ENCODE measurements around the gene LRP1B.
A peak's percentile ranks its signal among the peaks of the same experiment; 100 is the strongest.

Gene LRP1B

DNA sequence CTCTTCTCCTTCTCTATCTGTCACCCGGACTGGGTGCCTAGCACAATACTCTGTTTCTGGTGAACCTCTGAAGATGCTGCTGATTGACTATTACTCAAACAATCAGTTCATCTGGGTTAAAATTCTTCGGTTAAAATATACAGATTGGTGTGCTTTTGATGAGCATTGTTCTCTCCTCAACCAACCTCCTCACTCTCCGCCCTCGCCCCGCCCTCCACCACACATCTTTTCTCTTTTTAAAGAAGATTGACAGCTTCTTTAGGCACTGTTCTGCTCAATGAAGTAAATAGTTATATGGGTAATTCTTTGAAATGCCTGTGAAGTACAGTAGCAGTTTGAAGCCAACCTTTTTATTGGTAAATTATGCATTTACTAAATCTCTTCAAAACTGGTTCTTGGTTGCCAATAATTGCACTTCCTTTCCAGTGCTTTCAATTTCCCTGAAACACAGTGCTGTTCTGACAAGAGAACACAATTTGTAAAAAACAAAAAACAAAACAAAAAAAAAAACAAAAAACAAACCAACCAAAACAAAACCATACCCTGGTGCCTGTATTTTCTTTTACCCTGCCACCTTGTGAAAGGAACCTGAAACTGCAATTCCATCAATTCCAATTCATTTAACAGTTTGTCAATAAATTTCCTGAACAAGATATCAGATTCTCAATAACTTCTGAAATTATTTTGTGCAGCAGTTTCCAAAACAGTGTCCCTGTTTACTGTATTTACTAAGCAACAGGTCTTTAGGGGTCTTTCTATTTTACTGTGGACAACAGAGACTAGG is 188.6 kb downstream of the LRP1B start:
- H3K36me3 ChIP-seq (ENCODE audit: insufficient read depth, low read length) = no peaks in the 10 kb centered on the region
- H2AFZ ChIP-seq (ENCODE audit: low read depth, low read length) = no peak overlapping the region

DNA sequence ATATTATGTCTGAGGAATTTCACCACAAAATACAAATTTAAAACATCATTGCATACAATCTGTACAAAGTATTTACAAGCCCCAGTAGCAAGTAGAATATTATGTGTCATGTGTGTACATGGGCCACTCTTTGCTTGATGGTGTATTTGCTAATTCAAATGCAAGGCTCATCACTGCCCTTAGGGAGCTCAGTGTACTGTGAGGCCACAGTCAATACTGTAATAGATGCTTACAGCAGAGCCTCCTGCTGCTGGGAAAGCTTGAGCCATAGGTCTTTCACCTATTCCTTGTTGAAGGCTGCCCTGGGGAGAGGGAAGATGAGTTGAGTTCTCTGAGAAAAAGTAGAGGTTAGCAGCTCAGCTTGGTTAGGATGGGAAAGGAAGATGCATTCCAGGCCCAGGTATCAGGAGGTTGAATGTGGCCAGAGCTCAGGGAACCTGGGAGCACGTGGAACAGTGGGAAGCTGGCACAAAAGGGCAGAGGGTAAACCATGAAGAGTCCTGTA is 189.6 kb downstream of the LRP1B start:
- no peaks in the 10 kb centered on the region for H3K36me3 ChIP-seq (ENCODE audit: insufficient read depth, low read length)
- H3K9me3 ChIP-seq (ENCODE audit: insufficient read depth, low read length, severe bottlenecking) = no peaks in the 10 kb centered on the region
- no peaks in the 10 kb centered on the region for H4K20me1 ChIP-seq (ENCODE audit: insufficient read depth, low read length)
- no peak overlapping the region for H3K27ac ChIP-seq (ENCODE audit: low read length)
- H3K4me3 ChIP-seq (ENCODE audit: low read depth in 1 of 2, low read length in 2 of 2) = no peak overlapping the region
- ATAC-seq (ENCODE audit: insufficient read depth, low read depth) (no peak), DNase-seq (no peak)
- no peaks in the 10 kb centered on the region for H3K27me3 ChIP-seq (ENCODE audit: insufficient read depth, low read length, poor library complexity)
- no peak overlapping the region for H2AFZ ChIP-seq (ENCODE audit: low read depth, low read length)
- H3K4me2 ChIP-seq (ENCODE audit: insufficient read depth, low read length) = no peak overlapping the region
- H3K4me1 ChIP-seq (ENCODE audit: insufficient read depth, low read length) = no peaks in the 10 kb centered on the region
- H3K79me2 ChIP-seq (ENCODE audit: insufficient read depth, low read length) = no peaks in the 10 kb centered on the region
- no peak for TF ChIP-seq EZH2 (IDR thresholded peaks at IDR 0.05; ENCODE audit: borderline replicate concordance, low read depth, low read length, severe bottlenecking)
- TF ChIP-seq, protein P1, sequence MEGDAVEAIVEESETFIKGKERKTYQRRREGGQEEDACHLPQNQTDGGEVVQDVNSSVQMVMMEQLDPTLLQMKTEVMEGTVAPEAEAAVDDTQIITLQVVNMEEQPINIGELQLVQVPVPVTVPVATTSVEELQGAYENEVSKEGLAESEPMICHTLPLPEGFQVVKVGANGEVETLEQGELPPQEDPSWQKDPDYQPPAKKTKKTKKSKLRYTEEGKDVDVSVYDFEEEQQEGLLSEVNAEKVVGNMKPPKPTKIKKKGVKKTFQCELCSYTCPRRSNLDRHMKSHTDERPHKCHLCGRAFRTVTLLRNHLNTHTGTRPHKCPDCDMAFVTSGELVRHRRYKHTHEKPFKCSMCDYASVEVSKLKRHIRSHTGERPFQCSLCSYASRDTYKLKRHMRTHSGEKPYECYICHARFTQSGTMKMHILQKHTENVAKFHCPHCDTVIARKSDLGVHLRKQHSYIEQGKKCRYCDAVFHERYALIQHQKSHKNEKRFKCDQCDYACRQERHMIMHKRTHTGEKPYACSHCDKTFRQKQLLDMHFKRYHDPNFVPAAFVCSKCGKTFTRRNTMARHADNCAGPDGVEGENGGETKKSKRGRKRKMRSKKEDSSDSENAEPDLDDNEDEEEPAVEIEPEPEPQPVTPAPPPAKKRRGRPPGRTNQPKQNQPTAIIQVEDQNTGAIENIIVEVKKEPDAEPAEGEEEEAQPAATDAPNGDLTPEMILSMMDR (IDR thresholded peaks at IDR 0.05; ENCODE audit: borderline replicate concordance, extremely low read depth, low read length, poor library complexity, severe bottlenecking) = no peak
- H3K9ac ChIP-seq (ENCODE audit: low read depth, low read length) = no peak overlapping the region

More for the DNA sequence above, 188.6 kb downstream of the LRP1B start:
- H3K9me3 ChIP-seq (ENCODE audit: insufficient read depth, low read length, severe bottlenecking) = no peaks in the 10 kb centered on the region
- no peaks in the 10 kb centered on the region for H3K27me3 ChIP-seq (ENCODE audit: insufficient read depth, low read length, poor library complexity)
- H3K4me1 ChIP-seq (ENCODE audit: insufficient read depth, low read length) = no peaks in the 10 kb centered on the region
- no peak overlapping the region for H3K4me3 ChIP-seq (ENCODE audit: low read depth in 1 of 2, low read length in 2 of 2)
- DNase-seq (no peak), ATAC-seq (ENCODE audit: insufficient read depth, low read depth) (no peak)
- no peak overlapping the region for H3K9ac ChIP-seq (ENCODE audit: low read depth, low read length)
- TF ChIP-seq, protein P1 (IDR thresholded peaks at IDR 0.05; ENCODE audit: borderline replicate concordance, extremely low read depth, low read length, poor library complexity, severe bottlenecking) = peak; percentile 52
- TF ChIP-seq EZH2 (IDR thresholded peaks at IDR 0.05; ENCODE audit: borderline replicate concordance, low read depth, low read length, severe bottlenecking) = no peak
- H3K4me2 ChIP-seq (ENCODE audit: insufficient read depth, low read length) = no peak overlapping the region
- no peaks in the 10 kb centered on the region for H4K20me1 ChIP-seq (ENCODE audit: insufficient read depth, low read length)
- H3K27ac ChIP-seq (ENCODE audit: low read length) = no peak overlapping the region
- no peaks in the 10 kb centered on the region for H3K79me2 ChIP-seq (ENCODE audit: insufficient read depth, low read length)

DNA sequence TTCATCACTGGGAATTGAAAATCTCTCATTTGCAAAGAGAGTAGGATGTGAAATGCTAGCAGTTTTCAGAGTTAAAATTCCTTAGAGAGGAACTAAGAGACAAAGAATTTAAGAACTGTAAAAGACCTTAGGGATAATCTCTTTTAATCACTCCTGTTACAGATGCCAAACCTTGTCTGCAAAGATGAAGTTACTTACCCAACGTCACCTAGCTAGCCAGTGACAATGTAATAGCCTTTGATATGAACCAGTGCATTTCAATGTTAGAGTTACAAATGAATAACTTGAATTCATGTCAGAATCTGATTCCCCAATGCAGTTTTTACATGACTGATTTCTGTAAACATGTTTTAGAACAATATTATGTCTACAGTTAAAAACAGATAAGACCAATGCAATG is 190.1 kb downstream of the LRP1B start:
- H3K27me3 ChIP-seq (ENCODE audit: insufficient read depth, low read length, poor library complexity) = no peaks in the 10 kb centered on the region
- no peak overlapping the region for H3K9ac ChIP-seq (ENCODE audit: low read depth, low read length)
- no peak for DNase-seq
- H3K4me2 ChIP-seq (ENCODE audit: insufficient read depth, low read length) = no peak overlapping the region
- no peak overlapping the region for H3K27ac ChIP-seq (ENCODE audit: low read length)
- H3K4me3 ChIP-seq (ENCODE audit: low read depth in 1 of 2, low read length in 2 of 2) = no peak overlapping the region
- no peak overlapping the region for H2AFZ ChIP-seq (ENCODE audit: low read depth, low read length)
- TF ChIP-seq EZH2 (IDR thresholded peaks at IDR 0.05; ENCODE audit: borderline replicate concordance, low read depth, low read length, severe bottlenecking) = no peak
- TF ChIP-seq, protein P1 (IDR thresholded peaks at IDR 0.05; ENCODE audit: borderline replicate concordance, extremely low read depth, low read length, poor library complexity, severe bottlenecking) = no peak
- H3K9me3 ChIP-seq (ENCODE audit: insufficient read depth, low read length, severe bottlenecking) = no peaks in the 10 kb centered on the region
- H3K79me2 ChIP-seq (ENCODE audit: insufficient read depth, low read length) = no peaks in the 10 kb centered on the region
- H3K4me1 ChIP-seq (ENCODE audit: insufficient read depth, low read length) = no peaks in the 10 kb centered on the region
- no peaks in the 10 kb centered on the region for H3K36me3 ChIP-seq (ENCODE audit: insufficient read depth, low read length)
- H4K20me1 ChIP-seq (ENCODE audit: insufficient read depth, low read length) = no peaks in the 10 kb centered on the region
- no peak for ATAC-seq (ENCODE audit: insufficient read depth, low read depth)

All from DND-41 (cell line).